Measurements from ENCODE around the gene LIPM.

The LIPM gene

GRCh38 chr10:88802523-88803285 lies at the start of gene LIPM:
Gene LIPM, plus strand, starts transcription at chr10:88802730. Its CDS starts 167 bp downstream, at chr10:88802897.
- no peak for DNase-seq

- DNase-seq: no peak
These were observed 48.2 kb upstream of the LIPM start for GRCh38 chr10:88754287-88754686.

- no peak for DNase-seq
These were observed 46.8 kb upstream of the LIPM start for GRCh38 chr10:88755753-88756152.

- DNase-seq: no peak
These were observed 45.9 kb upstream of the LIPM start for GRCh38 chr10:88756660-88757059.

- DNase-seq: no peak
These were observed 43.0 kb upstream of the LIPM start, which contains the start of gene LIPN for GRCh38 chr10:88759366-88760101. Gene LIPN, plus strand, starts transcription at chr10:88760020. Its CDS starts 1,386 bp downstream, at chr10:88761406.

GRCh38 chr10:88762906-88763305 lies 39.6 kb upstream of the LIPM start:
- no peak for DNase-seq

- no peak for DNase-seq
These were observed 39.1 kb upstream of the LIPM start for GRCh38 chr10:88763441-88763840.

- DNase-seq: no peak
These were observed 38.4 kb upstream of the LIPM start for GRCh38 chr10:88764110-88764509.

- no peak for DNase-seq
These were observed 36.7 kb upstream of the LIPM start for GRCh38 chr10:88765816-88766215.

- DNase-seq: no peak
These were observed 33.1 kb upstream of the LIPM start for GRCh38 chr10:88769384-88769783.

GRCh38 chr10:88781206-88781605 lies 21.3 kb upstream of the LIPM start:
- DNase-seq: no peak

- no peak for DNase-seq
These were observed 20.3 kb upstream of the LIPM start for GRCh38 chr10:88782222-88782621.

- no peak for DNase-seq
These were observed 18.8 kb upstream of the LIPM start for GRCh38 chr10:88783724-88784123.

GRCh38 chr10:88786032-88786770 lies 16.3 kb upstream of the LIPM start:
- DNase-seq: no peak

GRCh38 chr10:88787463-88787862 lies 15.1 kb upstream of the LIPM start:
- DNase-seq: no peak

- DNase-seq: no peak
These were observed 13.6 kb upstream of the LIPM start for GRCh38 chr10:88788924-88789323.

- no peak for DNase-seq
These were observed 10.6 kb upstream of the LIPM start for GRCh38 chr10:88791924-88792323.

- no peak for DNase-seq
These were observed 9.9 kb upstream of the LIPM start for GRCh38 chr10:88792661-88793060.

GRCh38 chr10:88793712-88794299 lies 8.7 kb upstream of the LIPM start:
- no peak for DNase-seq

- no peak for DNase-seq
These were observed 7.8 kb upstream of the LIPM start for GRCh38 chr10:88794731-88795130.

GRCh38 chr10:88800152-88801125 lies 2.1 kb upstream of the LIPM start:
- no peak for DNase-seq

GRCh38 chr10:88803641-88804040 lies 1.1 kb downstream of the LIPM start:
- no peak for DNase-seq
